Stimulated activated memory B cell treated with anti-CD40 and anti-IgM and Interleukin-4, amounts not matched to agents 10 μg/mL and 1 μg/mL and 100 μg/mL, for 72 hours (primary cell): ENCODE data around the gene BRI3.
A peak's percentile ranks its signal among the peaks of the same experiment; 100 is the strongest.
"Not testable (repeated sequence)": the region's sequence is repeated elsewhere in the genome, so short reads cannot be mapped to it uniquely, and the experiment has no call there.

Source experiments
- ATAC-seq: fragments of 150-1000 bp; cut with Tn5 transposase; 2 replicates; pipeline ENCODE4 v1.10.0; 2021
- H3K27ac Mint-ChIP-seq: one replicate; pipeline ENCODE4 v1.8.0; 2022; ENCODE audit warnings: mild to moderate bottlenecking, mixed read lengths
- H3K27me3 Mint-ChIP-seq: one replicate; pipeline ENCODE4 v1.8.0; 2022; ENCODE audit warnings: mixed read lengths
- H3K36me3 Mint-ChIP-seq: one replicate; pipeline ENCODE4 v1.8.0; 2022; ENCODE audit warnings: mixed read lengths
- H3K4me1 Mint-ChIP-seq: one replicate; pipeline ENCODE4 v1.8.0; 2022; ENCODE audit warnings: mixed read lengths
- H3K4me3 Mint-ChIP-seq: one replicate; pipeline ENCODE4 v1.8.0; 2022; ENCODE audit warnings: mild to moderate bottlenecking, moderate library complexity, mixed read lengths
- H3K9me3 Mint-ChIP-seq: one replicate; pipeline ENCODE4 v1.8.0; 2022; ENCODE audit warnings: mixed read lengths

The BRI3 gene

GRCh38 chr7:98307971-98308466 is 26.5 kb downstream of the BRI3 start:
- Mint-ChIP-seq H3K27ac (no peak overlapping the region), H3K4me1 (no peaks in the 10 kb centered on the region), H3K27me3 (peaks cover 18% of the 10 kb centered on the region), H3K4me3 (no peak overlapping the region), H3K36me3 (peaks cover 24% of the 10 kb centered on the region), H3K9me3 (no peaks in the 10 kb centered on the region)
- ATAC-seq = no peak

DNA sequence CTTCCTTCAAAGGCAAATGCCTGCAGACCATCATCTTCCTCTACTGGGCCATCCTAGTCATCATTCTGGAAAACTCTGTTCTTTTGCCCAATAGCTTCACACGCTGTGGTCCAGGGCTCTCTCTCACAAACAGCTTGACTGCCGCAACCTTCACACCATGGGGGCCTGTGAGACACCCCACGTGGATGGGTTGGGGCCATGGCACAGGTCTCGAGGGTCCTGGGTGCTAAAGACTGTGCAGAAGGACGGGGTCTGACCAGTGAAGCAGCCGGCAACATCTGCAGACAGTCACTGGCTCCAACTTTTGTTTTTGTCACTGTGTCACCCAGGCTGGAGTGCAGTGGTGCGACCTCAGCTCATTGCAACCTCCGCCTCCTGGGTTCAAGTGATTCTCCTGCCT is 28.1 kb downstream of the BRI3 start:
- H3K4me3 Mint-ChIP-seq = no peak overlapping the region

DNA sequence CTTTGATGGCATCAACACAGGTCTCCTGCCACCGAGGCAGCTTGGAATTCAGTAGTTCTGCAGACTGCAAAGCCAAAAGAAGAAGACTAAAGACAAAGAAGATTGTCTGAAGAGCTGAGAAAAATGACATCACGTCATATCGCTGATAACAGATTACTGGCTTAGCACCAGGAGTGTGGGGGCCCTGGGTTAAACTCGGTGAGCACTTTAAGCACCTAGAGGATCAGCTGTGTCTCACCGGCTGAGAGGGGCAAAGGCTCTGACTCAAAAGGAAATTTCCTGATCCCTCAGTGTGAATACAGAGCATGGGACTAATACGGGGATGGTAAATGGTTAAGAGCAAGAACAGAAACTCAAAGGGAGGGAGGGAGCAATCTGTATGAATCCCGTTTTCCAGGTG is 30.7 kb downstream of the BRI3 start:
- no peaks in the 10 kb centered on the region for H3K9me3 Mint-ChIP-seq
- H3K27me3 Mint-ChIP-seq = peaks cover 34% of the 10 kb centered on the region
- ATAC-seq = no peak
- H3K36me3 Mint-ChIP-seq = peaks cover 23% of the 10 kb centered on the region
- peaks cover 20% of the 10 kb centered on the region for H3K4me1 Mint-ChIP-seq
- H3K27ac Mint-ChIP-seq = no peak overlapping the region
- H3K4me3 Mint-ChIP-seq = no peak overlapping the region

More for the DNA sequence above, 28.1 kb downstream of the BRI3 start:
- peaks cover 24% of the 10 kb centered on the region for H3K36me3 Mint-ChIP-seq
- H3K4me1 Mint-ChIP-seq = peaks cover 6% of the 10 kb centered on the region
- peaks cover 18% of the 10 kb centered on the region for H3K27me3 Mint-ChIP-seq
- H3K9me3 Mint-ChIP-seq = no peaks in the 10 kb centered on the region
- no peak for ATAC-seq
- H3K27ac Mint-ChIP-seq = no peak overlapping the region

DNA sequence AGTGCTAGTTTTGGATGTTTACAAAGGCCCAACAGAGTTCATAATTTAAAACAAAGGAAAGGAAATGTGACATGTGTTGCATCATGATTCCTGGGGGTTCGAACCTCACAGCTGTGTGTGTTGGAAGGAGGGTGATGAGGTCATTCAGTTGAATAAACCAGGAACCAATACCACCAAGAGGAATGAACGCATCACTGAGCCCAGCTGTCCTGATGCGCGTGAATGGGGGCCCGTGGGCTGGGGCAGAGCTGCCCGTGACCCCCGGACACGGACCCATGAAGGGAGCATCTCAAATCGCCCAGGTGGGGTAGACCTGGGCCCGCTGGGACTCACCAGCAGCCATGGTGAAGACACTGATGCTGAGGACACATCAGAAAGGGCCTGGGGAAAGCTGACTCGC is 33.0 kb downstream of the BRI3 start:
- H3K4me3 Mint-ChIP-seq = peak overlapping the region; percentile 34
- H3K36me3 Mint-ChIP-seq = peaks cover 13% of the 10 kb centered on the region
- peak overlapping the region; percentile 9 for H3K27ac Mint-ChIP-seq
- H3K9me3 Mint-ChIP-seq = no peaks in the 10 kb centered on the region
- H3K27me3 Mint-ChIP-seq = peaks cover 57% of the 10 kb centered on the region
- peaks cover 20% of the 10 kb centered on the region for H3K4me1 Mint-ChIP-seq
- ATAC-seq = peak; percentile 85

DNA sequence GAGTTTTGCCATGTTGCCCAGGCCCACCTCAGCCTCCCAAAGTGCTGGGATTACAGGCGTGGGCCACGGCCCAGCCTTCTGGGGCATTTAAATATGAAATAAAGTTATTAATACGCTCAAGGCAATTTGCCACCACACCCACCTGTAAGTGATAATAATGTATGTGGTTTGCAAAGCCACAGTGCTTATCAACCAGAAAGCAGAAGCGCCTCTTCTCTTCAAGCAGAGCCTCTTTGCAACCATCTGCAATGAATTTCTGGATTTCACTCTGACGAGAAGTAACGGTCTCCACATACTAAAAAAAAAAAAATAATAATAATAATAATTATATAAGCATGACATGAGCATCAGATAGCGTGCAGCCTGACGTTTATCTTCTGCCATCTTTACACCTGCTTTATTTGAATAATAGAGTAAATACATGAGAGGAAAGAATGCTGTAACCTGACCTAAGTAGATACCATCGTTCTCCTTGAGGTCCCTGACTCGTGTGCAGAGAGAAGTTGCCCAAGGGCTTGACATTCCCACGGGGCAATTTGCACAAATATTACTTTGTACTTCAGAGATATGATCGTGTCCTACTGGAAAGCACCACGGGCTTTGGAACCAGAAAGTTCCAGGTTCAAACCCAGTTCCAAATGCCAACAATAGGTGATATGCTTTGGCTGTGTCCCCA is 34.0 kb downstream of the BRI3 start:
- Mint-ChIP-seq H3K4me3 (no peak overlapping the region), H3K27ac (no peak overlapping the region), H3K9me3 (no peaks in the 10 kb centered on the region), H3K36me3 (peaks cover 13% of the 10 kb centered on the region), H3K27me3 (peaks cover 58% of the 10 kb centered on the region), H3K4me1 (peaks cover 20% of the 10 kb centered on the region)
- peak; percentile 82 for ATAC-seq

DNA sequence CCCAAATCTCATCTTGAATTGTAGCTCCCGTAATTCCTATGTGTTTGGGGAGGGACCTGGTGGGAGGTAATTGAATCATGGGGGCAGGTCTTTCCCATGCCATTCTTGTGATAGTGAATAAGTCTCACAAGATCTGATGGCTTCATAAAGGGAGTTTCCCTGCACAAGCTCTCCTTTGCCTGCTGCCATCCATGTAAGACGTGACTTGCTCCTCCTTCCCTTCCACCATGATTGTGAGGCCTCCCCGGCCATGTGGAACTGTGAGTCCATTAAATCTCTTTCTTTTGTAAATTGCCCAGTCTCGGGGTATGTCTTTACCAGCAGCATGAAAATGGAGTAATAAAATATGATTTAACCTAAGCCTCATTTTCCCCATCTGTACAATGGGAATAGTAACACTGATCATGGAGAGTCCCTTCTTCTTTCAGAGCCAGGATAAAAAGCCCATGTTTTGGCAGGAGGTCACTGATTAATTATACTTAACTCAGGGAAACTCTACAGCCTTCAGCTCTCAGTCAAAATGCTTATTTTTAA is 34.6 kb downstream of the BRI3 start:
- not testable (repeated sequence) for H3K9me3 Mint-ChIP-seq, ATAC-seq, H3K27ac Mint-ChIP-seq, H3K4me3 Mint-ChIP-seq
- Mint-ChIP-seq H3K36me3 (peaks cover 13% of the 10 kb centered on the region), H3K4me1 (peaks cover 20% of the 10 kb centered on the region), H3K27me3 (peaks cover 56% of the 10 kb centered on the region)

DNA sequence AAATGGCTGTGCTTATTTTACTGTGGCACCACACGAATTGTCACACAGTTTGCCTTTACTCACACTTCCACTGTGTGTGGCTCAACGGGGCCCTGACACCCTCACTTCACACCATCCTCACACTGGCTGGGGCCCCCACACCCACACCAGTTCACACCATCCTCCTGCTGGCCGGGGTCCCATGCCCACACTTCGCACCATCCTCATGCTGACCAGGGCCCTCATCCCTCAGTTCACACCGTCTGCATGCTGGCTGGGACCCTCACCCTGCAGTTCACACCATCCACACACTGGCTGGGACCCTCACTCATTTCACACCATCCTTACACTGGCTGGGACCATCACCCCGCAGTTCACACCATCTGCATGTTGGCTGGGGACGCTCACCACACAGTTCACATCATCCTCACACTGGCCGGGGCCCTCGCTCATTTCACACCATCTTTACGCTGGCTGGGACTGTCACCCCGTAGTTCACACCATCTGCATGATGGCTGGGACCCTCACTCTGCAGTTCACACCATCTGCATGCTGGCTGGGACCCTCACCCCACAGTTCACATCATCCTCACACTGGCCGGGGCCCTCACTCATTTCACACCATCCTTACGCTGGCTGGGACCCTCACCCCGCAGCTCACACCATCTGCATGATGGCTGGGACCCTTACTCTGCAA is 36.0 kb downstream of the BRI3 start:
- no peak for ATAC-seq
- peaks cover 52% of the 10 kb centered on the region for H3K27me3 Mint-ChIP-seq
- no peaks in the 10 kb centered on the region for H3K9me3 Mint-ChIP-seq
- peaks cover 13% of the 10 kb centered on the region for H3K36me3 Mint-ChIP-seq
- H3K4me1 Mint-ChIP-seq = peaks cover 20% of the 10 kb centered on the region
- no peak overlapping the region for H3K4me3 Mint-ChIP-seq
- no peak overlapping the region for H3K27ac Mint-ChIP-seq

- H3K27ac Mint-ChIP-seq = no peak overlapping the region
- no peaks in the 10 kb centered on the region for H3K9me3 Mint-ChIP-seq
- no peak for ATAC-seq
- H3K4me3 Mint-ChIP-seq = no peak overlapping the region
- H3K4me1 Mint-ChIP-seq = peaks cover 18% of the 10 kb centered on the region
- peaks cover 65% of the 10 kb centered on the region for H3K27me3 Mint-ChIP-seq
- peaks cover 13% of the 10 kb centered on the region for H3K36me3 Mint-ChIP-seq
These were observed 37.7 kb downstream of the BRI3 start for GRCh38 chr7:98319176-98319575.

- no peak for ATAC-seq
- Mint-ChIP-seq H3K27ac (no peak overlapping the region), H3K4me1 (peaks cover under 1% of the 10 kb centered on the region)
These were observed 39.8 kb downstream of the BRI3 start for GRCh38 chr7:98321301-98321700.

DNA sequence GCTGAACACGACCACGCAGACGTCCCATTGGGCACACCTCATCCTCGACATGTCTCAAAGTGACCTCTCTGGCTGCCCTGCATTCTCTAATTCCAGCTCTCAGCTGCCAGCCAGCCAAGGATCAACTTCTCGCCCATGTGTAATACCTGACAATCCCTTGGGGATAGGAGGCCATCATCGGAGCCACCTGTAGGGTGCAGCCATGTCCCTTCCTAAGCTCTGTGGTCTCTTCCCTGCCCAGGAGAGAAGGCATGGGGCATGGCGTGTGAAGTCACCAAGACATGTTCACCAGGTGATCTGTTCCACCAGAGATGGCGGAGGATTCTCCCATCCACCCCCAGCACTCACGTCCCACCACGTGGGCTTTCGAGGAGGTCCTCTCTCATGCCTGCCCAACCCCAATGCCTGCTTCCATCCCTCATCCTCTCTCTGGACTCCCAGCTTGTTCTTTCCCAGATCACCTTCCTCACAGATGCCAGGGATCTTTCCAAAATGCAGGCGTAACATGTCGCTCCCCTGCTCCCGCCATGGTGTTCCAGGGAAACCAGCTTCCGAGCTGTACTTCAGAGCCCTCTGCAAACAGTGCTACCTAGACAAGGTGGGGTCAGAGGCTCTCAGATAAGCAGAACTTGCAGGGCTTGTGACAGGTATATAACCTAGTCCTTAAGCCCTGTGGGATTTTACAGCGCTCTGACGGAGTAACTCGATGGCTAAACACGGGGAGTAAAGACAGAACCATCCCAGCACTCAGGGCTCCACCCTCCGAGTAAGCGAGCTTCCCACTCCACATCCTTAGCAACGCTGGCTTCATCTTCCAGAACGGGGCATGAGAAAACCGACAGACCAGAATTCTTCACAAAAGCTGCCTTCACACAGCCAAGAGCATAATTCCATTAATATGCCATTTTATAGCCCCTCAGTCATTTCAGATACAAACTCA is 41.1 kb downstream of the BRI3 start:
- no peaks in the 10 kb centered on the region for H3K9me3 Mint-ChIP-seq
- H3K36me3 Mint-ChIP-seq = peaks cover 3% of the 10 kb centered on the region
- no peaks in the 10 kb centered on the region for H3K4me1 Mint-ChIP-seq
- no peak overlapping the region for H3K4me3 Mint-ChIP-seq
- no peak overlapping the region for H3K27ac Mint-ChIP-seq
- no peak for ATAC-seq
- H3K27me3 Mint-ChIP-seq = peaks cover 55% of the 10 kb centered on the region

More at GRCh38 chr7:98321301-98321700, 39.8 kb downstream of the BRI3 start:
- no peak overlapping the region for H3K4me3 Mint-ChIP-seq
- peaks cover 13% of the 10 kb centered on the region for H3K36me3 Mint-ChIP-seq
- no peaks in the 10 kb centered on the region for H3K9me3 Mint-ChIP-seq
- peaks cover 60% of the 10 kb centered on the region for H3K27me3 Mint-ChIP-seq

GRCh38 chr7:98323597-98324322 is 42.3 kb downstream of the BRI3 start:
- no peaks in the 10 kb centered on the region for H3K9me3 Mint-ChIP-seq
- peaks cover 46% of the 10 kb centered on the region for H3K27me3 Mint-ChIP-seq
- H3K4me3 Mint-ChIP-seq = no peak overlapping the region
- H3K27ac Mint-ChIP-seq = no peak overlapping the region
- H3K36me3 Mint-ChIP-seq = no peaks in the 10 kb centered on the region
- ATAC-seq = no peak
- no peaks in the 10 kb centered on the region for H3K4me1 Mint-ChIP-seq

DNA sequence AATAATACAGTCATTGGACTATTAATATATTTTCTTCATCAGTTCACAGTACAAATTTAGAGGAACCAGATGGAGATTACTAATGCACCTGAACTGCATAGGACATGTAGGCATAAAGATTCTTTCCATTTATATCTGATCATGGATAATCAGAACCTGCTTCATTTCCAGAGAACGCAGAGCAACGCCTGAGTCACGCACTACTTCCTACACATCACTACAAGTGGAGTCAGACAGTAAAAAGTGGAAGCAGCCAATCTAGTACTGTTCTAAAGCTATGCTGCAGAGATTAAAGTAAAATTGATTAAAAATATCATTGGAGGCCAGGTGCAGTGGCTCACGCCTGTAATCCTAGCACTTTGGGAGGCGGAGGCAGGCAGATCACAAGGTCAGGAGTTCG is 43.3 kb downstream of the BRI3 start:
- H3K4me1 Mint-ChIP-seq = no peaks in the 10 kb centered on the region
- H3K4me3 Mint-ChIP-seq = no peak overlapping the region
- no peaks in the 10 kb centered on the region for H3K9me3 Mint-ChIP-seq
- ATAC-seq = no peak
- no peak overlapping the region for H3K27ac Mint-ChIP-seq
- no peaks in the 10 kb centered on the region for H3K36me3 Mint-ChIP-seq
- H3K27me3 Mint-ChIP-seq = peaks cover 42% of the 10 kb centered on the region

DNA sequence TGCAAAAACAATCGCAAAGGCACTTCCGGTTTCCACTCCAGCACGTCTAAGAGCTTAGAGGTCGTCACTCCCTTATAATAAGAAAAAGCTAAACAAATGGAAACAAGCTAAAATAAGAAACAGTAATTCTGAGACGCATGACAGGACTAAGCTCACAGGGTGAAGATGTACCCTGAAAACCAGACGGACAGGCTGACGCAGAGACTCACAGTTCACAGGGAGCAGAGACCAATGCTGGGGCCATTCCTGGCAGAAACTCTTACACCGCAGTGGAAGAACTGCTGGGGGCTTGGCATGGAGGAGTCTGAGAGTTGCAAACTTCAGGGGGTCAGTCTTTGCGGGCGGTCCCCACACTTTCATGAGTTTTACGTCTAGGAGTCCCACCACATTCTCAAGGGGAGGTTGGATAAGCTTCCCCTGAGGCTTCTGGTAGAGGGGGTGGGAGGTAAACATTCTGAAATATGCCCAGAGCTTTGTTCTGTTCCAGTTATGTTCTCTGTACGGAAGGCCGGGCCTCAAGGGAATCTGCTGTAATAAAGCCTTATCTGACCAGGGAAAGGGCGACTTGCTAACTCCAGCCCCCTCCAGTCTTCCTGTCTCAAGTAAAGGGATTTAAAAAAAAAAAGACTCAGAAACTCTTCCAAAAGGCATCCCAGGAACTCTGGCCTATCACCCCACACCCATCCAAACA is 47.8 kb downstream of the BRI3 start:
- ATAC-seq = no peak
- Mint-ChIP-seq H3K27me3 (peaks cover 17% of the 10 kb centered on the region), H3K4me3 (no peak overlapping the region), H3K36me3 (peaks cover 5% of the 10 kb centered on the region), H3K4me1 (no peaks in the 10 kb centered on the region), H3K27ac (no peak overlapping the region), H3K9me3 (peaks cover 7% of the 10 kb centered on the region)

GRCh38 chr7:98329791-98330373 is 48.4 kb downstream of the BRI3 start:
- H3K36me3 Mint-ChIP-seq = peaks cover 5% of the 10 kb centered on the region
- H3K4me3 Mint-ChIP-seq = no peak overlapping the region
- H3K27ac Mint-ChIP-seq = no peak overlapping the region
- H3K27me3 Mint-ChIP-seq = peaks cover 19% of the 10 kb centered on the region
- H3K4me1 Mint-ChIP-seq = no peaks in the 10 kb centered on the region
- H3K9me3 Mint-ChIP-seq = peaks cover 7% of the 10 kb centered on the region
- ATAC-seq = no peak
